ENCODE measurements around the gene TAGAP. TPM values are rescaled to one million over a fixed set of nuclear protein-coding genes. Genes with fewer than 3 reads are reported as not detected.
A peak's percentile ranks its signal among the peaks of the same experiment; 100 is the strongest.
"Not testable (repeated sequence)": the region's sequence is repeated elsewhere in the genome, so short reads cannot be mapped to it uniquely, and the experiment has no call there.

The TAGAP gene
- total RNA-seq, 2 donors from 2014 or later, result 1.6 to 2.6 TPM

GRCh38 chr6:159053781-159054398 lies 9.1 kb upstream of the TAGAP start:
- no peak for DNase-seq
- ATAC-seq, result no peak
- intact Hi-C loops (cut with DNase I), result no loop called here

DNA sequence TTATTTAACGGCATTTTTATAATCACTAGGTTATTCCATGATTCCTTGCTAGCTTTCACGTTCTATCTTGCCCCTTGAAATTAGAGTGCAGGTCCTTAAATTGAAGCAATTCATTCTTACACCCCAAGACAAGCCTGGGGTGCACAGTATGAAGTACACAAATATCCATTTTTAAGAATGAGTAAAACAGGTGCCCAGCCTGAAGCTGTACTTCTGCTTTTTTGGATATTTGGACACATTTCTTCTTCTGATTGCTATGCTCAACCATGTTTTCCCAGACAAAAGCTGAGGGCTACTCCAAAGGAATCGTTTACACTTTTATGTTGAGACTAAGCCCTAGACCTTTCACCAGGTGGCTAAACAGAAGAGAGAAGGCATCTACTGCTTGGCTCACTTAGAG lies 7.9 kb upstream of the TAGAP start:
- intact Hi-C loops (cut with DNase I), result no loop called here
- DNase-seq, result no peak
- ATAC-seq, result no peak

- ATAC-seq (no peak), DNase-seq (no peak)
- intact Hi-C loops (cut with DNase I), result loop anchor here in 1 of 2 donors (5.0 kb wide), 1 partner anchor 54 kb away; no protein-coding TSS in a partner anchor
Measured at GRCh38 chr6:159047891-159048685, 3.3 kb upstream of the TAGAP start.

GRCh38 chr6:159045801-159046200 lies 1.0 kb upstream of the TAGAP start:
- DNase-seq (no peak), ATAC-seq (no peak)
- intact Hi-C loops (cut with DNase I), result loop anchor here in 1 of 2 donors (5.0 kb wide), 1 partner anchor 56 kb away; no protein-coding TSS in a partner anchor

- DNase-seq, result no peak
- peak in 1 of 2 donors; percentile 34 for ATAC-seq
- intact Hi-C loops (cut with DNase I), result loop anchor here in 1 of 2 donors (5.0 kb wide), 1 partner anchor 58 kb away; no protein-coding TSS in a partner anchor
Measured at GRCh38 chr6:159043947-159044346, 844 bp downstream of the TAGAP start.

DNA sequence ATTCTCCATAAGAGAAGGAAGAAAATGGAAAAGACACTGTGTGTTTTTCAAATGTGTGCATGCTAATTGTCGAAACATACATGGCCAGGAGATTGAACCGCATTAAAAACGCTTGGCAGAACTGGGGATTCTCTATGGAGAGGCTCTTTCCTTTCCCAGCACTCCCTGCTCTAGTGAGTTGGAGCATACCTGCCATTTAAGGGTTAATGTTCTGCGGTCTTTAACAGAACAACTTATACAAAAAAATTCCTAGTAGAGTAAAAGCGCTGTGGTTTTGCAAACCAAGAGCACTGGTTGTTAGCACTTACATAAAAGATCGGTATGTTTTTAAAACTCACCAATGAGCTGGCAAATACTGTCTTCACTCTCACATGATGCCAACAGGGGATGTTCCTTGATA lies 1.5 kb downstream of the TAGAP start:
- ATAC-seq (no peak), DNase-seq (no peak)
- intact Hi-C loops (cut with DNase I), result loop anchor here in 1 of 2 donors (5.0 kb wide), 1 partner anchor 59 kb away; no protein-coding TSS in a partner anchor

DNA sequence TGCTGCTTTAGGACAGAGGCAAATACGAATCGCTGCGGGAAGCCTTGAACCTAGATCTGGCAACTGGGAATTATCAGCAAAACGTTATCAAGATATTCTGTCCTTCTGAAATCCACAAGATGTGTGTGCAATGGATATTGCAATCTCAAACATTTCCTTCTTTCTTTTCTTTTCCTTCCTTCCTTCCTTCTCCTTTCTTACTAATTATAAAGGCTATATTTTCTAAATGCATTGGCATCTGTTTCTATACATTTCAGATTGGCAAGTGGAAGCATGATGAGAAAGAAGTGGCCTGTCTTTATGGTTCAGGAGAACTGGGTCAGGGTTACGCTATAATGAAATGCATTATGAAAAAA lies 2.0 kb downstream of the TAGAP start:
- intact Hi-C loops (cut with DNase I), result loop anchor here in 1 of 2 donors (1.0 to 5.0 kb wide), 2 partner anchors 59 to 91 kb away; no protein-coding TSS in a partner anchor
- no peak for DNase-seq
- ATAC-seq, result no peak

- ATAC-seq (peak; percentile 75 to 76), DNase-seq (peak; percentile 44)
- intact Hi-C loops (cut with DNase I), result loop anchor here in 1 of 2 donors (1.0 to 5.0 kb wide), 2 partner anchors 60 to 92 kb away; no protein-coding TSS in a partner anchor
Measured at GRCh38 chr6:159042003-159042825, 2.6 kb downstream of the TAGAP start.

DNA sequence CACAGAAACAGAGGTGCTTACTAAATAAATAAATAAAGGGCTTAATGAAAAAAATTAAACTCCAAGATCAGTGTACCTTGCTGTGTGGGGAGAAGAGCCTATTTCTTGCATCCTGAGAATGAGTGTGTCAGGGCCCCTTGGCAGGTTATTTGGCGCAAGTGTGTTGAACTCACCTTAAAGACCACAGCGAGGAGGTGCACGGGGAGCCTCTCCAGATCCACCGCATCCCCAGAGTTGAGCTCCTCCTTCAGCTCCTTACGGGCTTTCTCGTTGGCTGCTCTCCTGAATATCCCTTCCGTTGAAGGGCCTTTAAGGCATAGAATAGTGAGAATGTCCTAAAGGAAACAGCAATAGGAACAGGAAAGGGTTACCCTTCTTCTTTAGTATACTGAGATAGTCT lies 3.6 kb downstream of the TAGAP start:
- DNase-seq (no peak), ATAC-seq (no peak)
- intact Hi-C loops (cut with DNase I), result loop anchor here in 1 of 2 donors (5.0 kb wide), 1 partner anchor 61 kb away; no protein-coding TSS in a partner anchor

DNA sequence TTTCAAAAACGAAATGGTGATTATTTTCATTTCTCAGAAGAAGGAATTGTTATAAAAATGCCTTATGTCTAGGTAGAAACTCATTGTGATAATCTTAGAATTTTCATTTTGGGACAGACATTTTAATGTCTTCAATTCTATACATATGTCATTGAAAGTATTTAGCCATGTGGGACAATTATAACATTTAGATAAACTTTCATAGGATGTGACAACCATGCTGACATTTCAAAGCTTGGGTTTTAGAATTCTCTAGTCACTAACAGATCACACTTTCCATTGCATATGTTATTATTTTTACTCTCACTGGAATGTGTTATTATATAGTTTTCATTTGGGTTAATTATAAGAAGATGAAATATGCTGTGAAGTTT lies 4.9 kb downstream of the TAGAP start:
- ATAC-seq, result no peak
- intact Hi-C loops (cut with DNase I), result loop anchor here in 1 of 2 donors (5.0 kb wide), 1 partner anchor 62 kb away; no protein-coding TSS in a partner anchor
- DNase-seq, result no peak

DNA sequence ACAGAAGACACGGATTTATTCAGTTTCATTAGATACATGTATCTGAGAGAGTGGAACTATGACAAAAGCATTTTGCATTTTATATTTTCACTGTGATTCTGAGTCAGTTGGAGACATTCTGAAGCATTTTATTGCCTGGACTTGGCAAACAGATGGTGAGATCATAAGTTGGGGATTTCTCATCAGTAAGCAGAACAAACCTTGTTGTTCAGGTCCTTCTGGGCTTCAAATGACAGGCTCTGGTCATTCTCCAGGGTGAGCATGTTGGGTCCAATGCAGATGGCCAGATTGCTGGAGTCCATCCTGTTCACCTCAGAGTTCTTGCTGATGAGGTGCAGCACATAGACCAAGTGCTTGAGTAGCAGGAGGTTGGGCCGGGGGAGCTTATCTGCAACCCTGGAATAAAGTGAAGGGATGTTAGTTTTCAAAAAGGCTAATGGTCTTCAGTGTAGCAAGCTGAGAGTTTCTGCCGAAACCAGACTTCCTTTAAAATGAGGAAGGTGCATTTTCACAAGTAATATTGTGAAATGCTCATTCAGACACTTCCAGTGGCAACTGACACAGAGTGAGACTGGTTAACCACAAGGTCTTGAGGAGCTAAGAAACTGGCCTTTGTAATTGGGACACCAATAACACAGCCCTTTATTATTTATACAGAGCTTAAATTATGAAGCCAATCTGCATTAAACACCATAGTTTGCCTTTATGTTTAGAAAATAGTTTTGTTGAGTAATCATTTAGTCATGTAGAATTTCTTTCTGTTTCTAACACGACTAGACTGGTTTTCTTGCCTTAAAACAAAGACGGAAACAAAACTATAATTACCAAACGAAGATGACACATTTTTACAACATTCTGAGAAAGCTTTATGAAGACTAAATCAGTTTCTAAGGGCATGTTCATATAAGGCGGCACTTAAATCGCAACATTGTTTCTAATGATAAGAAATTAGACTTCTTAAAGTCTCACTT lies 5.6 kb downstream of the TAGAP start:
- ATAC-seq (peak in 1 of 2 donors; percentile 35), DNase-seq (no peak)
- intact Hi-C loops (cut with DNase I), result no loop called here

DNA sequence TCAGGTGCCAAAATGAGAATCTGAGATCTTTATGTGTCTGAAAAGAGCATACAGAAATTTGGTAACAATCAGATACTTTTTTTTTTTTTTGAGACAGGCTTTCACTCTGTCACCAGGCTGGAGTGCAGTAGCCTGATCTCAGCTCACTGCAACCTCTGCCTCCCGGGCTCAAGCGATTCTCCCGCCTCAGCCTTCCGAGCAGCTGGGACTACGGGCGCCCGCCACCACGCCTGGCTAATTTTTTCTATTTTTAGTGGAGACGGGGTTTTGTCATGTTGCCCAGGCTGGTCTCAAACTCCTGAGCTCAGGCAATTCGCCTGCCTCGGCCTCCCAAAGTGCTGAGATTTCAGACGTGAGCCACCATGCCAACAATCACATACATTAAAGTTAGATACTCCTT lies 6.5 kb downstream of the TAGAP start:
- not testable (repeated sequence) for DNase-seq
- ATAC-seq, result peak in 1 of 2 donors; percentile 27

DNA sequence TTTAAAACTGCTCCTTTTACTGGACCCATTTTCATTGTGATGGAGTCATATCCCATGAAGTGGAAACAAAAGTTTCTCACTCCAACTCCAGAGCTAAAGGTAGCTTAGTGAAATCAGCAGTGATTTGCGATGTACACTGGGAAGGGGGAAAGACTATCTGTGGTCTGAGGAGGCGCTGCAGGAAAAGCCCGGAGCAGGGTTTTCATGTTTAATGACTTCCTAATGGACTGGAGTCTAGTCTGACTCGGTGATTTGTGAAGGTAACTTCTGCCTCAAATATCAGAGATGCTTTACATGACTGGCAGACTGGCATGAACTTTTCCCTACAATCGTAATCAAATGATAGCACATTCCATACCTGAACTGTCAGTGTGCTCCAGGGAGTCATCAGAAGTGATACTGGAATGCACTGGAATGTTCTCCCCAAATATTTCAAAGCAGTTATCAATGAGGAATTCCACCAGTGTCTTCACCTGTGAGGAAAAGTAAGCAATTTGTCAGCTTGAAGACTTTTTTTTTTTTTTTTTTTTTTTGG lies 7.0 kb downstream of the TAGAP start:
- DNase-seq (no peak), ATAC-seq (peak in 1 of 2 donors; percentile 15)
- intact Hi-C loops (cut with DNase I), result no loop called here

More for the DNA sequence above, 6.5 kb downstream of the TAGAP start:
- intact Hi-C loops (cut with DNase I), result not testable (repeated sequence)

DNA sequence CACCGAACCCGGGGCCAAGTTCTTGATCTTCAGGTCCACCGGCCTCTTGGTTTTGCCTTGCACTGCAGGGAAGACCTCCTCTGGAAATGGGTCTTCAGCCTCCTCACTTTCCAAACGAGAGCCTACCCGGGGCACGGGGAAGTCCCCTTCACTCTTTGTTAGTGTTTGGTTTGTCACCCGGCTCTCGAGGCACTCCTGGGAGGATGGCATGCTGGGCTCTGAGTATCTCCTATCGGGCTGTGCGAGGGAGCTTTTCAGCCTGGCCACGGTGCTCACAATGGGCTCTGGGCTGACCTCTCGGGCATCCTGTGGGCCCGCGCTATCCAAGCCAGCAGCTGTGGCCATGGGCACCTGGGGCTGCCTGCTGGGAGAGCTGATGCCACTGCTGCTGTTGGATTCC lies 8.1 kb downstream of the TAGAP start:
- DNase-seq, result no peak
- no peak for ATAC-seq
- intact Hi-C loops (cut with DNase I), result no loop called here

GRCh38 chr6:159035891-159036290 lies 8.9 kb downstream of the TAGAP start:
- no peak for DNase-seq
- ATAC-seq, result no peak
- intact Hi-C loops (cut with DNase I), result no loop called here

DNA sequence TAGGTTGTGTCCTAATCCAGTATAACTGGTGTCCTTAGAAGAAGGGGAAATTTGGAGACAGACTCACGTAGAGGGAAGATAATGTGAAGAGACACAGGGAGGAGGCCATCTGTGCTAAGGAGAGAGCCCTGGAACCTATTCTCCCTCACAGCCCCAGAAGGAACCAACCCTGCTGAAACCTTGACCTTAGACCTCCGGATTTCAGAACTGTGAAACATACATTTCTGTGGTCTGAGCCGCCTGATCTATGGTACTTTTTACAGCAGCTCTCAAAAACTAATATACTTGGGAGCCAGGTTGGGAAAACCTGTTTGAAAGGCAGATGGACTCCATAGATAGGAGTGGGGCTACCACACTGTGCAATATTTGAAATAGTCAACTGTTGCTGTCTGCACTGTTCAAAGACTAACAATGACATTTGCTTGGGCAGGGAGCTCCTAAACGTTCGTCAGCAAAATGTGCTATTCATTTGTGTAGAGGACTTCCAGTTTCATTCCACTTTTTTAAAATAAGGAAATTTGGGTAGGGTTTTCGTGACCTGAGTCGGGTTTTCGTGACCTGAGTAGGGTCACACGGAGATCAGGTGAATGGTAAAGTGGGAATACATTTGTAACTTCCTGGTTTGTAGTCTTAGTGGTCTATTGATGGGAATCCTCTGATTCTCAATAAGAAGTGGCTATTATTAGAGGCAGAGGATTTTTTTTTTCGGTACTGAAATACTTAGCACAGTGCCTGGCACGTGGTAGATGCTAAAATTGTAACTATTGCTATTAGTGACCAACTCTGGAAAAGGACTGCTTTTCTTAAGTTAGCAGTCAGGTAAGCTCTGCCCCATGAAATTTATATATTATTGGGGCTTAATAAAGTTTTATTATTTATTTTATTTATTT lies 11.4 kb downstream of the TAGAP start:
- intact Hi-C loops (cut with DNase I), result no loop called here
- no peak for ATAC-seq
- DNase-seq, result no peak

DNA sequence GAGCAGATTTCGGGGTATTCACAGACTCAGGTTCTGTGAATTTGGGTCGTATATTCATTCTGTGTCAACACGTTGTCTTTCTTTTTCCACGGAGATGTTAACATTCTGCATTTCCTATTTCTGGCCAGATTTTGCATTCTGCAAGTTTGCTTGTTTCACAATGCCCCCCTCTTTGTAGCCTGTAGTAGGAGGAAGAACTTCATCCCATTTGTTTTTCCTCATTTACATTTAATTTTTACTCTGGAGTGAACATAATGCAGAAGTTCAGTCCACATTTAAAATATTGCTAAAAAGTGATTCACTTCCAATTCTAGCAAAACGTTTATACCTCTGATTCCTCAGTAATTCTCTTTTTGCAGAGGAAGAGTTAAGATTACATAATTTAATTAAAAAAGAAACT lies 12.9 kb downstream of the TAGAP start:
- intact Hi-C loops (cut with DNase I), result no loop called here
- ATAC-seq (no peak), DNase-seq (no peak)

All from left cardiac atrium (tissue), 4 donors.